Type B pancreatic cell (in vitro differentiated cells): ENCODE data around the gene FHL5. TPM values are rescaled to one million over a fixed set of nuclear protein-coding genes. Genes with fewer than 3 reads are reported as not detected.

Experiments used
- DNase-seq: peaks from one replicate; pipeline ENCODE4 v3.0.0; 2021; ENCODE audit warnings: mixed read lengths; ENCODE audit not compliant: unreplicated experiment; ENCODE audit errors: extremely low spot score
- H3K27ac Mint-ChIP-seq: 2 replicates; pipeline ENCODE4 v1.8.0; 2021; ENCODE audit warnings: mild to moderate bottlenecking, mixed read lengths
- H3K27me3 Mint-ChIP-seq: 2 replicates; pipeline ENCODE4 v1.8.0; 2021; ENCODE audit warnings: mixed read lengths
- H3K36me3 Mint-ChIP-seq: 2 replicates; pipeline ENCODE4 v1.8.0; 2021; ENCODE audit warnings: mixed read lengths
- H3K4me1 Mint-ChIP-seq: one replicate; pipeline ENCODE4 v1.8.0; 2021; ENCODE audit warnings: mixed read lengths; ENCODE audit not compliant: unreplicated experiment
- H3K4me3 Mint-ChIP-seq: 2 replicates; pipeline ENCODE4 v1.8.0; 2021; ENCODE audit warnings: mild to moderate bottlenecking, mixed read lengths
- H3K9me3 Mint-ChIP-seq: 2 replicates; pipeline ENCODE4 v1.8.0; 2021; ENCODE audit warnings: mixed read lengths
- CTCF ChIP-seq: fragments of 200-600 bp; sonication (generic); conservative IDR thresholded peaks from 2 replicates; pipeline ENCODE4 v1.5.0; 2021; ENCODE audit warnings: antibody characterized with exemption, mild to moderate bottlenecking
- total RNA-seq: library from RNA; stranded (reverse); gene quantifications from 2 replicates; pipeline ENCODE4 v1.2.1, GENCODE V29; 2021; ENCODE audit warnings: low replicate concordance

FHL5 gene
- total RNA-seq, 1 donor from 2014 or later = 0.41 TPM

- Mint-ChIP-seq H3K27ac (no peak overlapping the region), H3K4me1 (no peaks in the 10 kb centered on the region), H3K4me3 (no peak overlapping the region), H3K36me3 (no peaks in the 10 kb centered on the region), H3K27me3 (no peaks in the 10 kb centered on the region), H3K9me3 (no peaks in the 10 kb centered on the region)
- TF ChIP-seq CTCF = no peak
- DNase-seq = no peak
These were observed 47.1 kb downstream of the FHL5 start for GRCh38 chr6:96610019-96610418.

GRCh38 chr6:96611342-96611991, 48.5 kb downstream of the FHL5 start:
- DNase-seq = no peak
- no peak overlapping the region for H3K27ac Mint-ChIP-seq
- TF ChIP-seq CTCF = no peak
- H3K9me3 Mint-ChIP-seq = no peaks in the 10 kb centered on the region
- no peaks in the 10 kb centered on the region for H3K36me3 Mint-ChIP-seq
- H3K27me3 Mint-ChIP-seq = no peaks in the 10 kb centered on the region
- no peak overlapping the region for H3K4me3 Mint-ChIP-seq
- H3K4me1 Mint-ChIP-seq = no peaks in the 10 kb centered on the region

- Mint-ChIP-seq H3K9me3 (no peaks in the 10 kb centered on the region), H3K4me1 (no peaks in the 10 kb centered on the region), H3K27me3 (no peaks in the 10 kb centered on the region), H3K27ac (no peak overlapping the region), H3K4me3 (no peak overlapping the region), H3K36me3 (no peaks in the 10 kb centered on the region)
- no peak for TF ChIP-seq CTCF
- no peak for DNase-seq
These were observed 50.5 kb downstream of the FHL5 start for GRCh38 chr6:96613291-96613999.

GRCh38 chr6:96620851-96621250, 57.9 kb downstream of the FHL5 start:
- Mint-ChIP-seq H3K4me3 (no peak overlapping the region), H3K27me3 (peaks cover 10% of the 10 kb centered on the region), H3K9me3 (no peaks in the 10 kb centered on the region), H3K4me1 (no peaks in the 10 kb centered on the region), H3K36me3 (no peaks in the 10 kb centered on the region), H3K27ac (no peak overlapping the region)
- TF ChIP-seq CTCF = no peak
- DNase-seq = no peak

GRCh38 chr6:96621983-96622382, 59.1 kb downstream of the FHL5 start:
- H3K4me1 Mint-ChIP-seq = no peaks in the 10 kb centered on the region
- H3K27ac Mint-ChIP-seq = no peak overlapping the region
- no peaks in the 10 kb centered on the region for H3K36me3 Mint-ChIP-seq
- H3K27me3 Mint-ChIP-seq = peaks cover 10% of the 10 kb centered on the region
- H3K9me3 Mint-ChIP-seq = no peaks in the 10 kb centered on the region
- DNase-seq = no peak
- TF ChIP-seq CTCF = no peak
- H3K4me3 Mint-ChIP-seq = no peak overlapping the region
